ENCODE data around the gene SSBP1. TPM values are rescaled to one million over a fixed set of nuclear protein-coding genes. Genes with fewer than 3 reads are reported as not detected.

The SSBP1 gene
- total and polyA plus RNA-seq, 2 of the 4 experiments (the other 2 are of a cell fraction): 158 to 204 TPM

GRCh38 chr7:141722529-141722928 lies 15.6 kb upstream of the SSBP1 start:
- Histone ChIP-seq H4K5ac (ENCODE audit: low read depth, low read length) (no peak overlapping the region), H3K4me1 (ENCODE audit: control insufficient read depth, insufficient read depth, low read length) (no peaks in the 10 kb centered on the region), H3K4ac (ENCODE audit: low read depth, low read length) (no peak overlapping the region), H2BK120ac (ENCODE audit: low read depth, low read length) (no peak overlapping the region), H2BK5ac (ENCODE audit: low read depth, low read length, poor library complexity, severe bottlenecking) (no peak overlapping the region), H2AK5ac (ENCODE audit: low read depth, low read length) (no peak overlapping the region), H3K9ac (ENCODE audit: low read depth, low read length) (no peak overlapping the region), H3K14ac (replicated peaks; ENCODE audit: low read depth, low read length) (no peak overlapping the region), H4K91ac (ENCODE audit: insufficient read depth, low read depth, low read length) (no peak overlapping the region), H2AK9ac (replicated peaks; ENCODE audit: low read depth, low read length, poor library complexity) (no peak overlapping the region), H2AFZ (replicated peaks; ENCODE audit: low read length, poor library complexity) (no peak overlapping the region), H2BK15ac (ENCODE audit: low read depth, low read length) (no peak overlapping the region), H3K9me1 (ENCODE audit: insufficient read depth, low read length) (no peaks in the 10 kb centered on the region), H3K4me3 (ENCODE audit: insufficient read depth, low read depth, low read length) (no peak overlapping the region), H3K56ac (ENCODE audit: extremely low read depth, insufficient read depth, low read length) (no peak overlapping the region), H3K79me1 (ENCODE audit: low read depth in 1 of 2, low read length in 2 of 2) (no peaks in the 10 kb centered on the region), H3K36me3 (ENCODE audit: control insufficient read depth, insufficient read depth, low read length) (no peaks in the 10 kb centered on the region), H3K27ac (ENCODE audit: insufficient read depth, low read length) (no peak overlapping the region), H3K23ac (ENCODE audit: low read depth, low read length) (no peak overlapping the region), H3K9me3 (ENCODE audit: control insufficient read depth, insufficient read depth, low read length) (no peaks in the 10 kb centered on the region), H3K27me3 (ENCODE audit: control insufficient read depth, insufficient read depth, low read length) (no peaks in the 10 kb centered on the region), H3K18ac (ENCODE audit: low read depth, low read length) (no peak overlapping the region), H4K20me1 (ENCODE audit: insufficient read depth, low read length) (no peaks in the 10 kb centered on the region), H4K8ac (ENCODE audit: low read depth in 2 of 2, low read length in 2 of 2) (no peak overlapping the region), H3K4me2 (ENCODE audit: low read depth, low read length) (no peak overlapping the region), H2BK20ac (ENCODE audit: low read depth, low read length) (no peak overlapping the region)
- dilution Hi-C loops (cut with HindIII; ENCODE audit: low sequenced_read_pairs, unreplicated experiment) (no loop called here), intact Hi-C loops (cut with micrococcal nuclease) (no loop called here), in situ Hi-C loops (cut with MboI; ENCODE audit: low sequenced_read_pairs) (no loop called here)
- POLR2A ChIA-PET (ENCODE audit: unreplicated experiment): no interaction called here
- DNase-seq: no peak
- WGBS, 2 experiments (ENCODE audit: extremely low coverage in 2 of 2, insufficient read length in 1 of 2): no CpG with 5 or more reads among the region's 2 CpGs
- no peak for TF ChIP-seq RCOR1 (IDR thresholded peaks at IDR 0.05; ENCODE audit: insufficient replicate concordance, low read length)
- no peak for TF ChIP-seq BHLHE40 (IDR thresholded peaks at IDR 0.05; ENCODE audit: low read depth, low read length)
- TF ChIP-seq MAZ (IDR thresholded peaks at IDR 0.05; ENCODE audit: borderline replicate concordance, low read depth, low read length): no peak
- no peak for TF ChIP-seq POLR2A (IDR thresholded peaks at IDR 0.05; ENCODE audit: low read depth, low read length)
- no peak for TF ChIP-seq ELK1 (IDR thresholded peaks at IDR 0.05; ENCODE audit: borderline replicate concordance, low read depth, low read length)
- TF ChIP-seq FOS (IDR thresholded peaks at IDR 0.05; ENCODE audit: low read depth, low read length): no peak
- no peak for TF ChIP-seq CHD1 (IDR thresholded peaks at IDR 0.05; ENCODE audit: low read depth, low read length)
- TF ChIP-seq SMC3 (IDR thresholded peaks at IDR 0.05; ENCODE audit: low read depth, low read length): no peak
- no peak for TF ChIP-seq MAFK (IDR thresholded peaks at IDR 0.05; ENCODE audit: low read depth, low read length)
- TF ChIP-seq NFE2L2 (IDR thresholded peaks at IDR 0.05; ENCODE audit: low read depth, low read length): no peak
- no peak for TF ChIP-seq CTCF (conservative IDR thresholded peaks at IDR 0.05; ENCODE audit: low read depth, low read length)
- CTCF ChIA-PET: interaction anchor here (0.6 kb wide), 1 partner anchor 52 kb away, joined by 3 read pairs; no protein-coding TSS in a partner anchor
- ATAC-seq (ENCODE audit: low read depth): no peak
- BruUV-seq (replicated peaks): no TSS peak
